GM19397 (cell line): ENCODE measurements around the gene SLCO4A1.
A peak's percentile ranks its signal among the peaks of the same experiment; 100 is the strongest.

Experiments used
- ATAC-seq: cut with Tn5 transposase; IDR thresholded peaks from one replicate; pipeline ENCODE4 v1.9.1; 2021; ENCODE audit warnings: mild to moderate bottlenecking, moderate library complexity; ENCODE audit not compliant: unreplicated experiment

The SLCO4A1 gene

DNA sequence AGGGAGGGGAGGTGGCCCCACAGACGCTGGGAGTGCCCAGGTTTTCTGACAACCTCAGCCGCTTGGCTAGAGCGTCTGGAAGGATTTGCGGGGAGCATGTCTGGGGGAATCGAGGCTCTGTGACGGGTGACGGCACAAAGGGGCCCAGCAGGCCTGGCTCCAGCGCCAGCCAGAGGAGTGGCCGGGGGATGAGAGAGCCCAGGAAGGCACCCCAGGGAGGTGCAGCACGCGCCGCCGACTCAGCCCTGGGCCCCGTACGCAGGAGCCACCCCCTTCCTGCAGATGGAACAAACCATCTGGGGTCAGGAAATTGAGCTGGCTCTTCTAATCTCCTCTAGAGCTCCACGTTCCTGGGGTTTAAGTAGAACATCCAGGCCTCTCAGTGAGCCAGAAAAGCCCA is 5.9 kb upstream of the SLCO4A1 start:
- no peak for ATAC-seq

DNA sequence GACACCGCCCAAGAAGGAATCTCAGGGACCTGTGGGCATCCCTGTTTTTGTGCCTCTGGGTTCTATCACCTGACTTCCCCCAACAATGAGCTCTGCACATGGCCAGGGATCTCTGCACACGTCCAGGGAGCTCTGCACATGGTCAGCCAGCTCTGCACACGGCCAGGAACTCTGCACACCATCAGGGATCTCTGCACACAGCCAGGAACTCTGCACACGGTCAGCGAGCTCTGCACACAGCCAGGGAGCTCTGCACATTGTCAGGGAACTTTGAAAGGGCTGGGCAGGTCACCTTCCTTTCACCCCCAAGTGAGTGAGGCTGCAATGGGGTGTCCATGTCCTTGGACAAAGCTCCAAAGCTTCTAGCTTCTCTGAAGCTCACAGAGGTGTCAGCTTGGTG is 5.2 kb upstream of the SLCO4A1 start:
- no peak for ATAC-seq

DNA sequence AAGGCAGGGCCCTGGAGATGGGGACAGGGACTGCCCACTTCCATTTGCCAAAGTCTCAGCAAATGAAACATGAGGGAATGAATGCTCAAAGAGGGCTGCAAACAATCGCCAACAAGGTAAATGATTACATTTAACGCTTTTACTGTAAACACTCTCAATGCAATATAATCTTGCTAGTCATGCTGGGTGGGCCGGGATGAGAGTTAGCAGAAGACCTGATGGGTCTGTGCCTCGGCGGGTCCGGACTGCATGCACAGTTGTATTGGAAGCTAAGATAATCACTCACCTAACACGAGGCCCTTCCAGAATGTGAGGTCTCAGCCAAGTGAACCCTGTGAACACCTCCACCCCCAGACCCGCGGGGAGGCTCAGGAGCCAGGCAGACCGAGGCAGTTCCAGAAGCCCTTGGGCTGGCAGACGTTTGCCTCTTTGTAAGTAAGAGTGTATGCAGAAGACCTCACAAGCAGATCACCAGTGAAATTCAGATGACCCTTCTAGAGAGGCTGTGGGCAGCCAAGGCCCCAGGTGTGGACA is 4.7 kb upstream of the SLCO4A1 start:
- ATAC-seq: no peak

DNA sequence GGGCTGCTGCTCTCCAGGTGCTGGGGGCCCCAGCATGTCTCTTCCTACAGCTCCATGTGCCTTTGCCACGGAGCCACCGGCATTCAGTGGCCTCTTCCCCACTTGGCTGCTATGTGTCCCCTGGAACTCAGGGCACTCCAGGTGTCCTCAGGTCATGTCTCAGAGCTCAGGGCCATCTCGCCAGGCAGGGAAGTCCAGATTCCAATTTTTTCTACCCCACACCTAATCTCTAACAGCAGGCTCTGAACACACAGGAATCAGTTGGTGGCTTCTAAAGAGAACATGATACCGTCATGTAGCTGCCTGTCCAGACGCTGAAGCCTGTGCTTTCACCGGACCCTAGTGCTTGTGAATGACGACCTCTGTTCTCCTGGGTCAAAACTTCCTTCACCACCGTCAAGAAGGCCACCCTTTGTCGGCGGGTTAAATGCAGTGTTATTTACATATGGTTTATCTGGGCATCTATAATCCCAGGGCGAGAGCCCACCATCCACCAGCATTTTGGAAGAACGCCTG is 4.2 kb upstream of the SLCO4A1 start:
- no peak for ATAC-seq

DNA sequence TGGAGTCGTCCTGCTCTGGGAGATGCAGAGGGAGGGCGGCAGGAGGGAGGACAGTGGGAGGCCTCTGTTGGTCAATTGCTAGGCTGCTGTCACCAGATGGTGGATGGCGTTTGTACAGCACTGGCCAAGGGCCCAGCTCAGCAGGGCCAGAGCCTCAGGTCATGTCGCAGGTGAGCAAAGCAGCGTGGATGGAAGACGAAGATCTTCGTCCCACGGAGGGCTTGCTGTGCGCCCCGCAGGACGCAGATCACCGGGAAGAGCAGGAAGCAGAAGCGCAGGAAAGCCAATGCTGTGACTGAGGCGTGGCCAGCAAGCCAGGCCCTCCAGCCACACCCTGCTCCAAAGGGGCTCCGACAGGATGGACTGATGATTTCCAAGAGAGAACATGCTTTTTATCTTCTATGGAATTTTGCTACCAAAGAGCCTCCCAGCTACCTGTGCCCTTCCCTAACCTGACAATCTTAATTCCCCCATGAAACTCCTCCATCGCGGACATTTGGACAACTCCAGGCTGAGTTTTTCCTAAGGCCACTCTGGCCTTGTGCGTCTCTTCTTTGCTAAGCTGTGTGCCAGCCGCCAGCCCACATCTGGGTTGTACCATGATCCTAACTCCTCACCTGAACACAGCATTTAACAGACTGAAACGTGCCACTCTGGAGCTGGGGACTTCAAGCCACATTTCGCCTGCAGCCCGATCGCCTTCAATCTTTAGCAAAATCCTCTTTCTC is 3.5 kb upstream of the SLCO4A1 start:
- no peak for ATAC-seq

DNA sequence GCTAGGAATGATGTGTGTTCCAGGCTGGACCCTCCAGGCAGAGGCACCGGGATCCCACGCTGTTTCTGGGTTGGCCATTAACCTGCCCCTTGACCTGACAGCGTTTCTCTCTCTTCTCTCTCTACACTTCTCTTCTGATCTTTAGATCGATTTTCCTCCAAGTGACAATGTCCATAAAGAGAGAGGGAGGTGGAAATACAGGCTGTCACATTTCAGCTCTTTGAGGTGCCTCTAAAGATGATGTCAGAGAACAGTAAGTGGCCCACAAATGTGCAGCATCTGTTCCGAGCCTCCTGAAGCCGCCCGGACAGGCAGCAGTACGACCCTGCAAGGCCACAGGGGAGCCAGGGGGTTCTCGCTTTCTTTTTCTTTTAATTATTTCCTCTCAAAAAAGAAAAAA is 2.5 kb upstream of the SLCO4A1 start:
- ATAC-seq: no peak

DNA sequence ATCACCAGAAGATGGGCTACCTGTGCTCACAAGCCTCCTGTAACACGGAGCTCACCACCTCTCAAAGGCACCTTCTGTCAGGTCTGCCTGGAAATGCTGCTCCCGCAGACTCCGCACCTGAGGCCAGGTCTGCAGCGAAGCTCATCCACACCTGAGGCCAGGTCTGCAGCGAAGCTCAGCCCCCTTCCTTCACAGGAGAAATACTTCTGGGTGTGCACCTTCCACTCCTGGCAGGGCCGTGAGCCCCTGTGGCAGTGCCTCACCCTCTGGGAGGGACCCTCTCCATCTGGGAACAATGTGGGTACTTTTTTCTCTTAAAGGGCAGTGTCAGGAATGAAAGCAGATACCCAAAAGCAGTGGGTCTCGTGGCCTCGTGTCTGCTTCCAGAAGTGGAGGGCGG is 1.4 kb upstream of the SLCO4A1 start:
- ATAC-seq: no peak

DNA sequence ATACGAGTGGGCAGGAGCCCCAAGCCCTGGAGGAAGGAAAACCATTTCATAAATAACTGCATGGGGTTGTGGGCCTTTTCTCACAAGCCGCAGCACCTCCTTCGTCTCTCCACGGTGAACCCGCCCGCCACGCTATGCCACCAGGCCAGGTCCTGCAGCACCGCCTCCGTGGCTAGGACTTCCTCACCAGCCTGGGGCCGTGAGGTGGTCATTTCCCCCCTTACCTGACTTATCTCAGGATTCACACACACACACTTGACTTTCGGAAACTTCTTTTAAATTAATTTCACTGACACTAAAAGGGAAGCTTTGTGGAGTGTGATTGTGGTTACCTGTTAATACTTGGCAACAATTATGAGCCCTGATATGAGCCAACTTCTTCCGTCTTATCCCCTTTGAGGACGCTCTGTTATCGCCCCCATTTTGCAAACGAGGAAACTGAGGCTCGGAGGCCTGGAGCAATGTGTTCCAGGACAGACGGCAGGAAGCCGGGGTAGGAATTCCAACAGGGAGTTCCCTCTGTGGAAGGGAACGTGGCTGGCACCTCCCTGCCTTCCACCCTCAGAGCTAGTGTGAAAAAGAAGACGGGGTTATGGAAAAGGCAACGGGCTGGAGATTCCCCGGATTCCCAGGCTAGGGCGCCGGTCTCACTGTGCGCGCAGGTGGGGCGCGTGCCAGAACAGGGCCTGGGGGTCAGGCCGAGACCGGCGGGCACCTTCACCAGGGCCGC is 817 bp upstream of the SLCO4A1 start:
- ATAC-seq: no peak

DNA sequence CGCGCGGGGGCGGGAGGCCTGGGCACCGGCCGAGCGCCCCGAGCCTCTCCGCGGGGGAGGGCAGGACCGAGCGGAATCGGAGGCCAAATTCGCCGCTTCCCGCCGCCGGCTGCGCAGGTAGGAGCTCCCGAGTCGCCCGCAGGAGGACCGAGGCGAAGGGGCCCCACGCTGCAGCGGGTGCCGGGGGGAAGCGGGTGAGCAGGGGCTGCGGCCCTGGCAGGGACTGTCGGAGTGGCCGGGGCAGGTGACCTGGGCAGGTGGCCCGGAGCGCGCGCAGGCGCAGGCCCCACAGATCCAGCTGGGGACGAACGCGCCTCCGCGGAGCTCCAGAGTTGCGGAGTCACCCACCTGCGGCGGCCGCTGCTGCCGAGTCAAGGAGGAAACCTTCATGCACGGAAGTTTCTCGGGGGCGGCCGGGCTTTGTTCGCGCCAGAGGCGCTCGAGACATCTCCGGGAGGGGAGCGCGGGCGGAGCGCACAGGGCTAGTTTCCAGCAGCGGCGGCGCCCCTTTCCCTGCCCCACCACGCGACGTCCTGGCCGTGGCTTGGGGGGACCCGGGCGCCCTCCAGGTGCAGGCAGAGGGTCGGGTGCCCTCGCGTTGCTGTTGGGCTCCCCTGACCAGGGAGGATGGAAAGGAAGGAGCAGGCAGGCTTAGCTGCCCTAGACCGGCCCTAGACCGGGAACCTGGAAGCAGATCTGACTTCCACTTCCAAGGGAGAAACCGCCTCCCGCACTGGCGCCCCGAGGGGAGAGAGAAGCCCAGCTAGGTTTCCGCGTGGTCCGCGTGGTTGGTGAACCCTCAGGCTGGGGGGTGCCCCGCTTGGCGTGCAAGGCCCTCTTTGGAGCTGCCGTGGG is 590 bp downstream of the SLCO4A1 start:
- ATAC-seq: peak; percentile 26

DNA sequence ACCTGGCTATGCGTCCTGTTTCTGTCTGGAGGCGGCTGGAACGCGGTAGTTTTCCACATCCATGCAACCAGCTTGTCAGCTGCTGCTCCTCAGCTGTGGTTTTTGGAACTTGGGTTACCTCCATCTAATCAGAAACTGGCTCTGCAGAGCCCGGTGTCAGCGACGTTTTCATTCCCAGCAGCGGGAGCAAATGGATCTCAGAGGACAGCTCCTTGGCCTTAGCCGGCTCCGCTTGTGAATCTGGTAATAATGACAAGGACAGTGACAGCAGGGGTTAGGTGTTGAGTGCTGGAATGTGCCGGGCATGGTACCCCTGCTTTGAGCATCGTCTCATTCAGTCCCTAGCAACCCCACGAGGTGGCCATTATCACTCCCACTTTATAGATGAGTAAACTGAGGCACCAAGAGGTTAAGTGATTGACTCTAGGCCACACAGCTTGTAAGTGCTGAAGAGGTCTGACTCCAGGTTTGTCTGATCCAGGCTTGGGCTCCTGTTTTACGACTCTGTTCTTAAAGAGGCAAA is 1.3 kb downstream of the SLCO4A1 start:
- ATAC-seq: no peak

DNA sequence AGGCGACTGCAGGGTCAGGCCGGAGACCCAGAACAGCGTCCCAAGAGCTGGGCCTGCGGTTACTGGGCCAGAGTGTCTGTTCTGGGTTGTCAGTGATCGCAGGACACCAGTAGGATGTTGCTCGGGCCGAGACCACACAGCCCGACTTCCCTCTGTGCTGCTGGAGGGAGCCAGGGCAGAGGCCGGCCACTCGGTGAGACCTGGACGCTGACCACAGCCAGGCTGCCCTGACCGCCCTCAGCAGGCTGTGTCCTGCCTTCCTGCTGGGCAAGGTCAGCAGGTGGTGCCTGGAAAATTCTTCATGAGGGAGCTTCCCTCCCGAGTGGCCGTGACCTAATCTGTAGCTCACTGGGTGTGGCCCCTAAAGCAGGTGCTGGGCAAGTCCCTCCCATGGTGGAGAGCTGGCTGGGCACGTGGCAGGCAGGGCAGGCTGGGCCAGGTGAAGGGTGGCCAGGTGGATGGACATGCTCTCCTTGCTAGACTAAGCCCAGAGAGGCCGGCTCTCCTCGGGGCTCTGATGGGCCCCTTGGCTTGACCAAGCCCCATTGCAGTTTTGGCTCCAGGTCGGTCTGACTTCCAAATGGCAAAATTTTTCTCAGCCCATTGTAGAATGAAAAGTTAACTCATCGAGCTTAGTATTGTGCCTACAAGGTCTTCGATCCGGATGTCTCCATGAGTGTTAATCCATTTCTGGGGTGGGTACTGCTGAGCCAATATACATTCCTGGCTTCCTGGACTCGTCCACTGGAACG is 1.9 kb downstream of the SLCO4A1 start:
- ATAC-seq: no peak

DNA sequence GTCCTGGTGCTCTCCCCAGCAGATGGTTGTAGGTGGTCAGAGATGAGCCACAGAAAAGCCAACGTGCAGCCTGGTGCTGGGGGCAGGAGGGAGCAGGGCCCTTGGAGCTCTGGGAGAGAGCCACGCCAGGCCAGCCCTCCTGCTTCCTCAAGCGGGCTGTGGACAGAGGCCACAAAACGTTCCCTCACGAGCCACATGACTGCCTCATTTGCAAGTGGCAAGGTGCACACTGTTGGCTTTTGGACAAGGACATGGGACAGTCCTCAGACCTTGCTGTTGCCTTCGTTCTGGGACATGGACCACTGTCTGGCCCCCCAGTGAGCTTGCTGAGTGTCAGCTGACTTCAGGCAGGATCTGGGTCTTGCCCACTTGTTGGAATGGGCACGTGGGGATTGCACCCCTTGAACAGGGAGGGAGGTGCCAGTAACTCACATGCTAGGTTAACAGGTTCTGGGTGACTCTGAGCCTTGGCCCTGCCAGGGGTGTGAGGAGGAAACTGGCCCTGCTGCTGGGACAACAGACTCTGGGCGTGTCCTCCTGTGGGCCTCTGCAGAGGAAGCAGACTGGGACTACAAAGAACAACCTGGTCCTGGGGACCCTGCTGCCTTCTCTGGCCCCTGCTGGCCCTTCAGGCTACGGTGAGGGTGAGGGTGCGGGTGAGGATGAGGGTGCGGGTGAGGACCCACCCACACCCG is 2.6 kb downstream of the SLCO4A1 start:
- ATAC-seq: no peak

DNA sequence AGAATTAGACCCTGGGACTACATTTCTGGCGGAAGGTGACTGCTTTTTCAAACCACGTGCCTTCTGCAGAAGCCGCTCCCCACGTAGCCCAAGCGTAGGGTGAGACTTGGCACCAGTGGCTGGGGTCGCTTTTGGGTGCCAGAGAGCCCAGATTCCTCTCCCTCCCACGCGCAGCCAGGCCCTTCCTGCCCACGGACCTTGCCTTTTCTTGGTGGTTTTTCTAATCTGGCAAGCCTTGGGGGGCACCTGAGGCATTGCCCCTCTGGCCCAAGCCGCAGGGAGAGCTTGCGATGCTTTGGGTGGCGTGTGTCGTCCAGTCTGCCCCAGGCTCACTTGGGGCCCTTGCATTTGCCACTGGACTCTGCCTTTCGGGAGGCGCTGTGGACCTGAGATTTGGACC is 3.3 kb downstream of the SLCO4A1 start:
- ATAC-seq: no peak

DNA sequence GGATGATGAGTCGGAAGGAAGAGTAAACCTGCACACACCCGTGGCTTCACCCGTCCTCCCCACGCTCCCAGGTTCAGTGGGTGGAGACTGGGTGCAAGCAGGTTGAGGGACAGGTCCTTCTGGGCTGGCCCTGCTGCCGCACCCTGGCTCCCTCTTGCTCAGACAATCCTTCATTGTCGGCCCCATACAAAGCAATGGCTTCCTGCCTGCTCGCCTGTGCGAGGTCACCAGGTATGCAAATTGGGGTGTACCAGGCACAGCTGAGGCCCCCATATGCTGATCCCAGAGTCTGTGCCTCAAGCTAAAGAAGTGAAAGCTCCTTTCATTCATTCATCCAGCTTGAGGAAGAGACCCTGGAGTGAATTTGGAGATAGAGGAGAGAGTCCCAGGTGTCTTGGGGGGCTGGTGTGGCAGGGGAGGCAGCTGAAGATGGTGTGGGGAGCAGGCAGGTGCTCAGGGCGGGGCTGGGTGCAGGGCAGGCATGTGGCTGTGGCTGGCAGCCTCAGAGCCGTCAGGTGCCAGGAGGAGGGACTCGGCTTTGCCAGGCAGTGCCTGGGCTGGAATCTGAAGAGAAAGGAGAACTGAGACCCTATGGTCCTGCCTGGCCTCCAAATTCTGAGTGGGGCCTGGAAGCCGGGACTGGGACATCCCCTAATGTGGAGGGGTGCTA is 4.7 kb downstream of the SLCO4A1 start:
- no peak for ATAC-seq

DNA sequence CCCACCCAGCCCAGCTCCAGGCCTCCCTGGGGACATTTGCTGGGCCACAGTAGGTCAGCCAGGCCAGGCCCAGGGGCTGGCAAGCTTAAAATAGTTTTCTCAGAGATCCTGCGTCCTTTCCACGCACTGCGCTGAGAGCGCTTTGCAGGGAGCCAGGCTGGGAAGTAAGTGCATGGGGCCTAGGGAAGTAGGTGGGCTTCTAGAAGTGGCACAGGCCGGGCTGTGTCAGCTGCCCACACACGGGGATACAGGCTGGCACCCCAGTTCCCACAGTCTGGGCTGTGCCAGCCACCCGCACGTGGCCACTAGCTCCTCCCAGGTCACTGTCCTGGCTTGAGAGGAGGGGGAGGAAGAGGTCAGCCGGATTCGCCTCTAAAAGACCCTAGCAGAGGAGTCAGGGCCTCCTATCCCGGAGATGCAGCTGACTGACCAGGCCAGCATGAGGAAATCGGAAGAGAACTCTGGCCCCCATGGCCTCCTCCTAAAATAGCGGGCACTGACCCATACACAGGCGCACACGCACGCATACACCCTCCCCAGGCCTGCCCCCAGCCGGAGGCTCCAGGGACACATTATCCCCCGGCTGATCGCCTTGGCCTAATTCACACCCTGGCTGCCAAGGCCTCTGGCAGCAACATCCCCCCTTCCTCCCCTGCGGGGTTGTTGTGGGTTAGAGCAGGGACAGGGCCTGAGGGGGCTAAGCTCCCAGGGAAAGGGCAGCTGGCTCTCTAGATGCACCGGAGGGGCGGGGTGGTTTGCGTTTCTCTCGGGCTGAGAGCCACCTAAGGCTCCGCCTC is 5.4 kb downstream of the SLCO4A1 start:
- ATAC-seq: no peak

DNA sequence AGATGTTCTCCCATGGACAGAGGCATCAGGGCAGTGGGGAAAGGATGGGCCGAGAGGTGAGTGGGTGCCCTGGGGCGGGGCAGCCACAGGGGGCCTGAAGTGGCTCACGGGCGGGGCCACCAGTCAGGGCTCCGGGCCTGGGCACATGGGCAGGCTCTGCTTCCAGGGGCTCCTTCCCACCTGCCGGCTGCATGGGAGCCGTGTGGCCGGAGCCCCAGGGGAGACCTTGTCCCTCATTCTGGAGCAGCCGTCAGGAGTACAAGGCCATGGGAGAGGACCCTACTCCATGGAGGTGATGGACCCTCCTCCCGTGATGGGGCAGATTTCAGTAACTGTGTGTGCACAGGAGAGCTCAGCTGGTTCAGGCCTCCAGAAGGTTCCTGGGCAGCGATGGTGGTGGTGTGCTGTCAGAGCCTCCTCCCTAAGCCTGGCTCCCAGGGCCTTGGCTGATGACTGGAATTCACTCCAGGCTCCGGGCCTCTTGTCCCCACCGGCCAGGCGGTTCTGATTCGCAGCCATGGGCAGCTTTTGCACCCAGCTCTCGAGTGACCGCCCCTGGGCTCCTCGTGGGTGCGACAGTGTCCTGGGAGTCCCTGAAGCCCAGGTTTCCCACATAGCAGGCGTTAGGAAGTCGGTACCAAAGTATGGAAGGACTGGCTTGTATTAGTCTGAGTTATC is 6.2 kb downstream of the SLCO4A1 start:
- ATAC-seq: no peak

DNA sequence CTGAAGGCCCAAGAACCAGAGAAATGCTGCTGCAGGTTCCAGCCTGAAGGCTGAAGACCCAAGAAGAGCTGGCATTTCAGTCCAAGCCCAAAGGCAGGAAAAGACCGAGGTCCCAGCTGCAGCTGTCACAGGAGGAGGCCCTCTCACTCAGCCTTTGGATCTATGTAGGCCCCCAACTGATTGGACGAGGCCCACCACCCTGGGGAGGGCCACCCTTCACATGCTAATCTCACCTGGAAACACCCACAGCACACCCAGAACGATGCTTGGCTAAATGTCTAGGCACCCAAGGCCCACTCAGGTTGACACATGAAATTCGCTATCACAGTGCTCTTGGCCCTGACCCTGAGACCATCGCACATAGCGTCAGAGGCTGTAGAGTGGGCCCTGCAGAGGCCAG is 6.8 kb downstream of the SLCO4A1 start:
- ATAC-seq: no peak
